RPMI8226 (cell line): ENCODE results near the gene GRIN3B.
A peak's percentile ranks its signal among the peaks of the same experiment; 100 is the strongest.
"Not testable (repeated sequence)": the region's sequence is repeated elsewhere in the genome, so short reads cannot be mapped to it uniquely, and the experiment has no call there.

Experiments used
- DNase-seq: peaks from one replicate; pipeline ENCODE4 v3.0.0-alpha.2; 2015

GRIN3B gene

DNA sequence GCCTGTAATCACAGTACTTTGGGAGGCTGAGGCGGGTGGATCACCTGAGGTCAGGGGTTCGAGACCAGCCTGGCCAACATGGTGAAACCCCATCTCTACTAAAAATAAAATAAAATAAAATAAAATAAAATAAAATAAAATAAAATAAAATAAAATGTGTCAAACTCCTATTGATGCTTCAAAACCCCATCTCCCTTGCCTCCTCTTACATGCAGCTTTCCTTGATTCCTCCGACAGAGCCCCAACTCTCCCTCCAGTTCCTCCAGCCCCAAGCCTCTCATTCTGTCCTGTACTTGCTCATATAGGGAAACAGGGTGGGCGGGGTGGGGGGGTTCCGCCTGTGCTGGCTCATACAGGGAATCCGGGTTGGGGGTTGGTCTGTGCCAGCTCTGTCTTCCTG, 24.9 kb downstream of the GRIN3B start:
- DNase-seq = not testable (repeated sequence)

DNA sequence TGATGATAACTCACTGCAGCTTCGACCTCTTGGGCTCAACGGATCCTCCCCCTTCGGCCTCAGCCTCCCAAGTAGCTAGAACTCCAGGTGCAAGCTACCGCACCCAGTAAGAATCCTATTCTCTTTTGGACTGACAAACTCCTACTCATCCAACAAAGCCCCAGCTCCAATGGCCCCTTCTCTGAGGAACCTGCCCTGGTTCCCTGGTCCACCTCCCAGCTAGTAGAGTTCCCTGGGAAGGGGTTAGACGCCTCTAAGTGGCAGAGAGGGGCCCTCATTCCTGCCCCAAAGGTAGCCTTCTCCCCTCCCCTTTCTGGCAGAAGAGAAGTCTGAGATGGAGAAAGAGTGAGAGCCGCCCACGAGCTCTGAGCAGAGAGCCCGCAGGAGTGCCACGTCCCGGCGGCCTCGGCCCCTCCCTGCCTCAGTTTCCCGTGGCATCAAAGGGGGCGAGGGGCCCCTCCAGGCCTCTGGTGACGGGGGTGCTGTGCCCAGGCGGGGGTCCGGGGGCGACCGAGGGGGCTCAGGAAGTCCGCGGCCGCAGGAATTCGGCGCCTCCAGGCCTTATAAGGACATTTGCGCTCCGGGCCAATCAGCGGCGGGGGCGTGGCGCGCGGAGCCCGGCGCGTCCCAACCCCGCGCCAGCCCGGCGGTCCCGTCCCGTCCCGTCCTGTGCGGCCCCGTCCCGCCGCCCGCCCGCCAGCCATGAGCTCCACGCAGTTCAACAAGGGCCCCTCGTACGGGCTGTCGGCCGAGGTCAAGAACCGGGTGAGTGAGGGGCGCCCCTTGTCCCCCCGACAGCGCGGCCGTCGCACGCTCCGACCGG, 26.0 kb downstream of the GRIN3B start, which contains the start of gene CNN2:
Gene CNN2 (plus strand): TSS at position 649 of the 823 bp plus-strand sequence. CDS start 54 bp downstream, at position 703.
- DNase-seq = peak; percentile 81

DNA sequence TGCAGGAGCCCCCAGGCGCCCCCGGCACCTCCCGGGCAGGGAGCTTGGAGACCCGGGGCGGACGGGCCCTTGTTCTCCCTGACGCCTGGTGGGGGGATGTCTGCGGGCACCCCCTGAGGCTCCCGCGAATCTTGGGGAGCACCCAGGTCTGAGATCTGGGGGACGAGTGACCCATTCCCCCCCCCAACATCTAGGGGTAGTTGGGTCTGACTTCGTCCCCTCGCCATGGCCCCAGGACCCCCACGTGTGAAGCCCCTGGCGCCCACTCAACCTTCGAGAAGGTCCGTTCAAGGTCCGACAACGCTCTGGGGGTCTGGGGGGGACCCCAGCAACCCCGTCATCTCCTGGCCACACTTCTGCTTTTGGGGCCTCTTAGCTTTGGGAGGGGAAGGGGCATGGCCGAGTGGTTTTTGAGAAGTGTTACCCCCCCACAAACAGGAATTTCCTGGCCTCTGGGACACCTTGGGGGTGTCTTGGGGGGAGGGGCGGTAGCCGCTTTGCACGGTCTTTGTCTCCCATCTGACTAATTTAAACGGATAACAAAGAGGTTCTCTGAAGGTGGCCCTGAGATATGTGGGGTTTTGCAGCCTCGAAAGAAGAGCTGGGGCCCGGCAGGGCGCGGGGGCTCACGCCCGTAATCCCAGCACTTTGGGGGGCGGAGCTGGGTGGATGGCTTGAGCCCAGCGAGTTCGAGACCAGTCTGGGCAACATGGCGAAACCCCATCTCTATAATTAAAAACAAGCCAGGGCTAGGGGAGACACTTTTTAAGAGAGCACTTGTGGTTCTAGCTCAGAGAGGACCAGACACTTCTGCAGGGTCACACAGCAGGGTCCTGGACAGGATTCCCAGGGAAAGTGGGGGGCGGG, 26.8 kb downstream of the GRIN3B start:
- DNase-seq = peak; percentile 48

DNA sequence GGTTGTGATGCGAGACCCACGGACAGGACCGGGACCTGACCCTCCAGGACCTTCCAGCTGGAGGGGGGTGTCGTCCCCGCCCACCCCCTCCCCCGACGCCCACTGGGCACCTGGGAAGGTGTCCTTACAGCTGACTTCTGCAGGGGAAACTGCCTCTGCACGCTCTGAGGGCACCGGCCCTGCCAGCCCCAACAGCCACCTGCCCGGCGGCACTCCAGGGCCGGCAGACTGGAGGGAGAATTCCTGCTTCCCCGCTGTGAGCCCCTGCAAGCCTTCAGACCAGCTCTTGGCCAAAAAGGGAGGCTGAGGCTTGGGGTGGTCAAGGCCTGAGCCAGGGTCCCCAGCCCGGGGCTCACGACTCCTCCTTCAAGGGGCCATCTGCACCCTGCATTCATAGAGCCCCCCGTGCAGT, 27.4 kb downstream of the GRIN3B start:
- DNase-seq = peak; percentile 41

DNA sequence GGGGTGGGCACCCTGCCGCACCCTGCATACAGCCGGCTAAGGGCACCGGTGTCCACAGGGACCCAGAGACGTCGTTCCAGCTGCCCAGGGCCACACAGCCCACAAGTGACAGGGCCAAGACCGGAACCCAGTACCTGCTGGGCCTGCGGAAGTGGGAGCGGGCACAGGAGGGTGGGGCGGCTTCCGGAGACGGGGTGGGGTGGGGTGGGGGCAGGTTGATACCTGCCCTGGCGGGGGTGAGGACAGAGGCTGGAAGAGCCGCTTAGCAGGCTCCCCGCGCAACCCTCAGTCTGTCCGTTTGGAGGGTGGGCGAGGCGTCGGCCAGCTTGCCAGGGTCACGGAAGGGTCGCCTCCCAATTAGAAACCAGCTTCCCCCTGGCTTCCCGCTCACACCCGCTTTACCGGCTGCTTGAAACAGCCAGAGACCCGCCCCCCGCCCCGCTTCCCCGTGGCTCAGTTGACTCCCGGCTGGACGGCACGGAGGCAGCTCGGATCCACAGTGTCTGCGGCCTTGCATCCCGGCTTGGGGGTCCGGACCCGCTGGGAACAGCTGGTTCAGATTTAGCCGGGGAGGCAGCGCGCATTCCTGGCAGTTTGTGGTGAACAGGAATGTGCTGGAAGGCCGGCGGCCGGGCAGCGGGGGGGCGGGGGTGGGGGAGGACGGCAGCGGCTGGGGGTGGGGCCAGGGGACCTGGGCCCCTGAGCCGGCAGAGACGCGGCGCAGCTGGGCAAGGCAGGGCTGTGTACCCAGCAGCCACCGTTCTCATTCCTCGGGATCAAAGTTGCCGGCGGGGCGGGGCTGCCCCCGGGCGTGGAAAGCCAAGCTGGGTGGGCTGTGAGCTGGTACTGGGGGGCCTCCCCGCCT, 28.1 kb downstream of the GRIN3B start:
- DNase-seq = peak; percentile 88

DNA sequence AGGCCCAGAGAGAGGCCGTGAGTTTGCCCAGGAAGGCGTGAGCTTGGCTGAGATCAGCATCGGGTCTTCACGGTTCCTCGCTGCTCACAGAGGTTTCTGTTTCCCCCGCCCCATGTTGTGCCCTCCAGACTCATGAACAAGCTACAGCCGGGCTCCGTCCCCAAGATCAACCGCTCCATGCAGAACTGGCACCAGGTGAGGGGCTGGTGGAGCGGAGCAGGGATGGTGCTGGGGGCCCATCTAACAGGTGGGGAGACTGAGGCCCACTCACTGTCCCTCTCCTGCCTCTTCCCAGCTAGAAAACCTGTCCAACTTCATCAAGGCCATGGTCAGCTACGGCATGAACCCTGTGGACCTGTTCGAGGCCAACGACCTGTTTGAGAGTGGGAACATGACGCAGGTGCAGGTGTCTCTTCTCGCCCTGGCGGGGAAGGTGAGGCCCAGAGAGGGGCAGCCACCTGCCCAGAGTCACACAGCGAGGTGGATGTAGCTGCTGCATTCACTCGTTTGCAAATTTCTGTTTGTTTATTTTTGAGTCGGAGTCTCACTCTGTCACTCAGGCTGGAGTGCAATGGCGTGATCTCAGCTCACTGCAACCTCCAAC, 32.1 kb downstream of the GRIN3B start:
- no peak for DNase-seq

DNA sequence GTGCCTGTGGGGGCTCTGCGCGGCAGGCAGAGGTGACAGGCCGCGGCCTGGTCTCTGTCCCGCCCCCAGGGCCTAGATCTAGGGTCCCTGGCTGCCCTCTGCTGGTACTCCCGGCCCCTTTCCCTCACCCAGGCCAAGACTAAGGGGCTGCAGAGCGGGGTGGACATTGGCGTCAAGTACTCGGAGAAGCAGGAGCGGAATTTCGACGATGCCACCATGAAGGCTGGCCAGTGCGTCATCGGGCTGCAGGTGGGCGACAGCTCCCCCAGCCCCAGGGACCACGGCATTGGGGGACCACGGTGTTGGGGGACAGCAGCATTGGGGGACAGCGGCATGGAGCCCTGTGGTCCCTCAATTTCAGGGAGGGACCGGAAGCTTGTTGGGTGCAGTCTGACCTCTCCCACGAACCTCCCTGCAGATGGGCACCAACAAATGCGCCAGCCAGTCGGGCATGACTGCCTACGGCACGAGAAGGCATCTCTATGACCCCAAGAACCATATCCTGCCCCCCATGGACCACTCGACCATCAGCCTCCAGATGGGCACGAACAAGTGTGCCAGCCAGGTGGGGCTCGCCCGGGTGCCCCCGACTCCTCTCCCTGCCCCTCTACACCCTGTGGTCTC, 35.9 kb downstream of the GRIN3B start:
- DNase-seq = no peak

DNA sequence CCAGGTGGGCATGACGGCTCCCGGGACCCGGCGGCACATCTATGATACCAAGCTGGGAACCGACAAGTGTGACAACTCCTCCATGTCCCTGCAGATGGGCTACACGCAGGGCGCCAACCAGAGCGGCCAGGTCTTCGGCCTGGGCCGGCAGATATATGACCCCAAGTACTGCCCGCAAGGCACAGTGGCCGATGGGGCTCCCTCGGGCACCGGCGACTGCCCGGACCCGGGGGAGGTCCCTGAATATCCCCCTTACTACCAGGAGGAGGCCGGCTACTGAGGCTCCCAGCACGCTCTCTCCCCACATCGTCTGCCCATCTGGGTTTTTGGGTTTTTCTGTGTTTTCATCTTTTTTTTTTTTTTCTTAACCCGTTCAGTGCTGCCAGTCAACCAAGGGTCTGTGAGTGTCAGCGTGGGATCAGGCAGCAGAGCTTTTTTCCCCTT, 37.4 kb downstream of the GRIN3B start:
- peak; percentile 24 for DNase-seq

DNA sequence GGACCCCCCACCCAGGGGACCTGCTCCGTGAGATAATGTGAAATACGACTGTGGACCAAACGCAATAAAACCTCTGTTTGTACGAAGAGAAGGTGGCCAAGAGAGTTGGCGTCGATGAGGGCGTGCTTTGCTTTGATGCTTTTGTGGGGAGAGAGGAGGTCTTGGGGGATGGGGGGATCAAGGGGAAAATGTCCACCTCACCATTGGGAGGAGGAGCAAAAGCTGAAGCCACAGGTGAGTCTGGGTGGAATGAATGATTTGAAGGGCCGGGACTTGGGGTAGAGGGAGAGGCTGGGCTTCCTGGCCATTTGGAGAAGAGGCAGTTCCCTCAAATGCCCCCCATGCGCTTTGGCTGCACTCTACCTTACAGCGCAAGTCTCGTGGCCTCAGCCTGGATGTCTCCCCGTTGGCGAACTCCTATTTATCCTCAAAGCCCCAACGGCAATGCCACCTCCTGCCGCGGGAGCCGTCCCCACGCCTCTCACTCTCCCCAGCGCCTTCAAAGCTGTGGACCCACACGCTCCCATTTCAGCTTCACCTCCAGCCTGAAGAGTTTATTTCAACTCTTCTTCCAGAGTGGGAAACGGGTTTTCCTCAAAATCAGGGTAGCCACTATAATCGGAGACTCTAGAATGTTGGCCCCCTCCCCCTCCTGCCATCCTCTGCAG, 38.9 kb downstream of the GRIN3B start:
- DNase-seq = peak; percentile 30

DNA sequence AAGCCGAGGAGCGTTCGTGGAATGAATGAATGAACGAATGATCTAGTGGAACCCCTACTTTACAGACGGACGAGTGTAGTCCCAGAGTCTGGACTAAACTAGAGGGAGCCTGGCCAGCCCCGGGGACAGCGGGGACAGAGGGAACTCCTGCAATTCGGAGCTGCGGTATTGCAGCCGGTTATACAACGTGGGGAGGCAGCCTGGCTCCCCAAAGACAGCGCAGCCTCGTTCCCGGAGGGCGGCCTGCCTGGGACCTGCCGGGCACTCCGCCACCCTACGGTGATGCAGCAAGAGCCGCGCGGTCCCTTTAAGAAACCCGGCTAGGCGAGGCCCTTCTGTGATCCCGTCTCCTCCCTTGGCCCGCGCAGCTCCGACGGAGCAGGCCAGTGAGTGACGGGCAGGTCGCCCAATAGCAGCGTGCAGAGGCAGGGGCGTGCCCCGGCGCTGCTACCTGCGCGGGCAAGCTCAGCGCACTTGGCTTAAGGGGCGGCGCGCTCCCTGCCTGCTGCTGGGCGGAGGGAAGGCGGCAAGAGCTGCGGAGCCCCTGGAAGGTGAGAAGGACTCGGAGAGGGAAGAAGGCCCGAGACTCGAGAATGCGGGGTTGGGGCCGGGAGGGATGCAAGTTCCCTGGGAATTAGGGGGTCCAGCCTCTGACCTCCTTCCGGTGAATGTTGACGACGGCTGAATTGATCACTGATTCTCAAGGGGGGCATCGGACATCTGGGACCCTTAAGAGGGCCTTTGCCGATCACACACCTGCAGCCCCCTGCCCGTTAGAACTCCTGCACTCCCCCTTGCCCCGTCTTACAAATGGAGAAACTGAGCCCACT, 39.6 kb downstream of the GRIN3B start, which contains the start of gene ABCA7:
Gene ABCA7 (plus strand): TSS at position 462 of the 830 bp plus-strand sequence. CDS start 1,255 bp downstream, outside the sequence.
- peak; percentile 99 for DNase-seq

DNA sequence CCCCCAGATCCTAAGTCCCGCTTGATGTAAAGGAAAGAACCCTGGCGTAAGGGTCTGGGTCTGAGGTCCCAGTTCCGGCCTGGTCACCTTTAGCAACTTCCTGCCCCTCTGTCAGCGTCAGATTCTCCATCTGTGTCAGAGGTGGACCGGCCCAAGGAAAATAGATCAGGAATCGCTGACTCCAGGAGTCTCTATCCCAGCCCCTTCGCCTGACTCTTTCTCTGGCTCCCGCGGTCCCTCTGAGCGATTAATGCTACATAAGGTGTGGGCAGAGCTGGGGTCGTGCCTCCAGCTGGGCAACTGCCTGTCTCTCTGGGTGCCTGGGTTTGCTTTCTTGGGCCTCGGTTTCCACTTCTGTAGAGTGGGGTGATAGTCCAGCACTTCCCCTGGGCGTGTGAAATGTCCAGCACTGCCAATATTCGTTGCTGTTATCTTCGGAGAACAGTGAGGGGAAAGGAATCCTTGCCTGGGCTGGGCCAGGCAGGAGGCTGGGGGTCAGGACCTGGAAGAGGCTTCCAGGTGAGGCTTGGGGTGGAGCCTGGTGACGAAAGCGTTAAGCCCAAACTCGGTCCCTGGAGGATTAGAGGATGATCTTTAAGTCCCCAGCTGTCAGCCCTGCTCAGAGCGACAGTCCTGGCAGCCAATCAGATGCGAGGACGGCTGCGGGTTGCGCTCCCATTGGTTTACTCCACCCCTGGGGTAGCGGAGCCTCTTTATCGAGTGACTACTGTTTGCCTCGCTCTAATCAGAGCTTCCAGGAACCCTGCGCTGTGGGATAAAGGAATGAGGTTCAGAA, 40.5 kb downstream of the GRIN3B start:
- peak; percentile 94 for DNase-seq

DNA sequence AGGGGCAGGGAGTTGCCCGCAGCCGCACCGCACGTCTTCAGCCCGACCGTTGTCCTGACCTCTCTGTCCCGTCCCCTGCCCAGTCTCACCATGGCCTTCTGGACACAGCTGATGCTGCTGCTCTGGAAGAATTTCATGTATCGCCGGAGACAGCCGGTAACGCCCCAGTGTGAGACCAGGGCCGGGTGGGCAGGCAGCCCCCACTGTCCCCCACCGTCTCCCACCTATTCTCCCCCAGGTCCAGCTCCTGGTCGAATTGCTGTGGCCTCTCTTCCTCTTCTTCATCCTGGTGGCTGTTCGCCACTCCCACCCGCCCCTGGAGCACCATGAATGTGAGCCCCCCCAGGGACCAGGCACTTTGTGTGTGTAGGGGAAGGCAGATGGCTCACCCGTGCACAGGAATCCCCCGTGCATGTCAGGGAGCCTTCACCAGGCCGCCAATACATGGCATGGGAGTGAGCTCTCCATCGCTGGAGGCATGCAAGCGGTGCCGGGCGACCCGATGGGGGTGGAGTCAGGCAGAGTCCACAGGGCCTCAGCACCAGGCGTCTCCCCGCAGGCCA, 41.1 kb downstream of the GRIN3B start:
- DNase-seq = no peak

DNA sequence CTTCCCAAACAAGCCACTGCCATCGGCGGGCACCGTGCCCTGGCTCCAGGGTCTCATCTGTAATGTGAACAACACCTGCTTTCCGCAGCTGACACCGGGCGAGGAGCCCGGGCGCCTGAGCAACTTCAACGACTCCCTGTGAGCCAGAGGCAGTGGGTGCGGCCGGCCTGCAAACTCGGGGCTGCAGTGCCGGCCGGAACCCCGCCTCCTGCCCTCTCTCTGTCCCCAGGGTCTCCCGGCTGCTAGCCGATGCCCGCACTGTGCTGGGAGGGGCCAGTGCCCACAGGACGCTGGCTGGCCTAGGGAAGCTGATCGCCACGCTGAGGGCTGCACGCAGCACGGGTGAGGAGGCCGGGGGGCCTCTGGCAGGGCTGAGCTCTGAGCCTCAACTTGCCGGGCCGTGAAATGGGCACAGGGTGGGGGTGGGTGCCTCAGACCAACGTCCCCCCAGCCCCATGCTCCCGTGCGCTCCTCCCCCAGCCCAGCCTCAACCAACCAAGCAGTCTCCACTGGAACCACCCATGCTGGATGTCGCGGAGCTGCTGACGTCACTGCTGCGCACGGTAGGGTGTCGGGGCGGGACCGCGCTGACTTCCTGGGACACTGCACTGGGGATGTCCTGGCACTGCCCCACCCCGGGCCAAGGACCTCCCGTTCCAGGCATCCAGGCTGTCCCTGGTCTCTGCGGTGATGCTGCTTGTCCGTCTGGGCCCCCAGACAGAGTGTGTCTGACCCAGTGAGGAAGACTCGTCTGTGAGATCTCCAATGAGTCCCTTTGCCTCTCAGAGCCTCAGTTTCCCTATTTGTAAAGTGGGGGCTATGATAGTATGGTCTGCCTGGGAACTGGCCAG, 41.8 kb downstream of the GRIN3B start:
- DNase-seq = no peak

DNA sequence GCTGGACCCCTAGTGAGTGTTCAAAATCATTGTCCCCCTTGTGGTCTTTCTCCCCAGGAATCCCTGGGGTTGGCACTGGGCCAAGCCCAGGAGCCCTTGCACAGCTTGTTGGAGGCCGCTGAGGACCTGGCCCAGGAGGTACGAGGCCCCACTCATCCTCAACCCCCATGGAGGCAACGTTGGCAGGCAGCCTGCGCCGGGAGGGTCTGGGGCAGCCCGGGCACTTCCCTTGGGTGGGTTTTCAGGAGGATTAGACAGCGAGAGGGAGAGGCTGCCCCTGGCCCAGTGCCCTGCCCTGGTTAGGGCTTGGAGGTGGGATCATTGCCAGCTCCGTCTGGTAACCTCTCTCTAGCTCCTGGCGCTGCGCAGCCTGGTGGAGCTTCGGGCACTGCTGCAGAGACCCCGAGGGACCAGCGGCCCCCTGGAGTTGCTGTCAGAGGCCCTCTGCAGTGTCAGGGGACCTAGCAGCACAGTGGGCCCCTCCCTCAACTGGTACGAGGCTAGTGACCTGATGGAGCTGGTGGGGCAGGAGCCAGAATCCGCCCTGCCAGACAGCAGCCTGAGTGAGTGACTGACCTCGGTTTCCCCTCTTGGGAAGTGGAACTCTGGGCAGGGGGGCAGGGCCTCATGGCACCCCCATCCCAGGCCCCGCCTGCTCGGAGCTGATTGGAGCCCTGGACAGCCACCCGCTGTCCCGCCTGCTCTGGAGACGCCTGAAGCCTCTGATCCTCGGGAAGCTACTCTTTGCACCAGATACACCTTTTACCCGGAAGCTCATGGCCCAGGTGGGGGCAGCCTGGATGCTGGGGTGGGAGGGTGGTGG, 42.7 kb downstream of the GRIN3B start:
- no peak for DNase-seq

DNA sequence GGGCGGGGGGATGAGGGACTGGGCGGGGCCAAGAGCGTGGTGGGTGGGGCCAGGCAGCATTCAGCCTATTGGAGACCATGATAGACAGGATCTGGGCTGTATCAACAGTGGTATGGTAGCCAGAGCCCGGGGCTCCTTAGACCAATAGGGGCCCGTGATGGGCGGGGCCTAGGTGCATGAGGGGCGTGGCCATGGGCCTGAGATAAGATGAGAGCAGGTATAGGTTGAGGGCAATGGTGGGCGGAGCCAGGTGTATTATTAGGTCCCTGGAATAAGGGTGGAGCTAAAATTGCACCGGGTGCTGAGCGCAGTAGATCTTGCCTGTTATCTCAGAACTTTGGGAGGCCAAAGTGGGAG, 45.0 kb downstream of the GRIN3B start:
- peak; percentile 41 for DNase-seq

DNA sequence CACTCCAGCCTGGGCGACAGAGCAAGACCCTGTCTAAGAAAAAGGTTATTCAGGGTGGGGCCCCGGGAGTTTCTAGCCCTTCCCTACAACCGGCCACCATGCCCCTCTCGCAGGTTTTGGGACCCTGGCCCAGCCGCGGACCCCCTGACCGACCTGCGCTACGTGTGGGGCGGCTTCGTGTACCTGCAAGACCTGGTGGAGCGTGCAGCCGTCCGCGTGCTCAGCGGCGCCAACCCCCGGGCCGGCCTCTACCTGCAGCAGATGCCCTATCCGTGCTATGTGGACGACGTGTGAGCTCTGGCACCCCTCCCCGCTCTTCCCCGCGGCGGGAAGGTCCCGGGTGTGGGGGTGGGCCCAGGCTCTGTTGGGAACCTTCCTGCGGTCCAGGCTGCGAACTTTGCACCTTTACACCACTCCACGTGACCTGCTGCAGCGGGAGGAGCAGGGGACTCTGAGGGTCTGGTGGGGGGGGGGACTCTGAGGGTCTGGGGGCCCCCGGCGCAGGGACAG, 46.0 kb downstream of the GRIN3B start:
- DNase-seq = no peak
